Upper lobe of right lung (tissue), 1 donor: ENCODE data around the gene BACH2. TPM values are rescaled to one million over a fixed set of nuclear protein-coding genes. Genes with fewer than 3 reads are reported as not detected.

Source experiments
- ATAC-seq: fragments of 200-7000 bp; cut with Tn5 transposase; one replicate; pipeline ENCODE4 v1.9.1; 2020; ENCODE audit warnings: mild to moderate bottlenecking, moderate library complexity
- DNase-seq: peaks from one replicate; pipeline ENCODE4 v3.0.0-alpha.2; 2020
- H3K27ac ChIP-seq: fragments of 200-600 bp; one replicate; pipeline ENCODE4 v1.8.0; 2022
- H3K27me3 ChIP-seq: fragments of 200-600 bp; one replicate; pipeline ENCODE4 v1.8.0; 2022; ENCODE audit warnings: mild to moderate bottlenecking
- H3K36me3 ChIP-seq: fragments of 200-600 bp; one replicate; pipeline ENCODE4 v1.8.0; 2022
- H3K4me1 ChIP-seq: fragments of 200-600 bp; one replicate; pipeline ENCODE4 v1.8.0; 2022
- H3K4me3 ChIP-seq: fragments of 200-600 bp; one replicate; pipeline ENCODE4 v1.8.0; 2022; ENCODE audit warnings: mild to moderate bottlenecking
- H3K9me3 ChIP-seq: fragments of 200-600 bp; one replicate; pipeline ENCODE4 v1.8.0; 2022
- CTCF ChIP-seq: fragments of 200-600 bp; IDR thresholded peaks from one replicate; pipeline ENCODE4 v1.8.0; 2022; ENCODE audit warnings: antibody characterized with exemption
- intact Hi-C: fragments of 100-400 bp; cut with DNase I; formaldehyde crosslinking; loops from one replicate; pipeline ENCODE4 v1.11.0; 2022
- total RNA-seq: library from RNA; stranded (reverse); fragmentation: NEBNext Ultra II Directional; extraction: Animal tissue kit (Norgen Biotek cat#: 25700); gene quantifications from one replicate; pipeline ENCODE4 v1.2.1, GENCODE V29; 2021
- donor health status: DM: no; HTN: yes; CAD: no; lungs with severe emphysema.

The BACH2 gene
- total RNA-seq, 1 donor from 2014 or later = 4.9 TPM

GRCh38 chr6:90329386-90330077, 32.9 kb upstream of the BACH2 start:
- Histone ChIP-seq H3K9me3 (no peaks in the 10 kb centered on the region), H3K27me3 (no peaks in the 10 kb centered on the region), H3K36me3 (no peaks in the 10 kb centered on the region), H3K4me3 (no peak overlapping the region), H3K4me1 (no peaks in the 10 kb centered on the region), H3K27ac (no peak overlapping the region)
- no peak for DNase-seq
- TF ChIP-seq CTCF = no peak
- intact Hi-C loops = no loop called here
- ATAC-seq = no peak

- no peak for TF ChIP-seq CTCF
- no peak for ATAC-seq
- H3K36me3 ChIP-seq = no peaks in the 10 kb centered on the region
- H3K4me1 ChIP-seq = no peaks in the 10 kb centered on the region
- no peaks in the 10 kb centered on the region for H3K27me3 ChIP-seq
- no peaks in the 10 kb centered on the region for H3K9me3 ChIP-seq
- no peak overlapping the region for H3K27ac ChIP-seq
- intact Hi-C loops = no loop called here
- no peak overlapping the region for H3K4me3 ChIP-seq
- no peak for DNase-seq
Measured at GRCh38 chr6:90328004-90328403, 31.4 kb upstream of the BACH2 start.

- no peak for DNase-seq
- Histone ChIP-seq H3K4me3 (no peak overlapping the region), H3K9me3 (no peaks in the 10 kb centered on the region), H3K27ac (no peak overlapping the region), H3K36me3 (no peaks in the 10 kb centered on the region), H3K27me3 (no peaks in the 10 kb centered on the region), H3K4me1 (no peaks in the 10 kb centered on the region)
- ATAC-seq = no peak
- TF ChIP-seq CTCF = no peak
- intact Hi-C loops = no loop called here
Measured at GRCh38 chr6:90326404-90327057, 29.9 kb upstream of the BACH2 start.

- intact Hi-C loops = no loop called here
- no peak overlapping the region for H3K4me3 ChIP-seq
- no peak for TF ChIP-seq CTCF
- DNase-seq (no peak), ATAC-seq (no peak)
- no peaks in the 10 kb centered on the region for H3K27me3 ChIP-seq
- no peaks in the 10 kb centered on the region for H3K9me3 ChIP-seq
- H3K27ac ChIP-seq = no peak overlapping the region
- H3K4me1 ChIP-seq = no peaks in the 10 kb centered on the region
- no peaks in the 10 kb centered on the region for H3K36me3 ChIP-seq
Measured at GRCh38 chr6:90323706-90324105, 27.1 kb upstream of the BACH2 start.

GRCh38 chr6:90322976-90323474, 26.4 kb upstream of the BACH2 start:
- Histone ChIP-seq H3K36me3 (no peaks in the 10 kb centered on the region), H3K9me3 (no peaks in the 10 kb centered on the region), H3K4me3 (no peak overlapping the region), H3K27me3 (no peaks in the 10 kb centered on the region), H3K4me1 (no peaks in the 10 kb centered on the region), H3K27ac (no peak overlapping the region)
- intact Hi-C loops = no loop called here
- no peak for TF ChIP-seq CTCF
- ATAC-seq (no peak), DNase-seq (no peak)
